HG03159 (cell line): Measurements from ENCODE around the gene EPHB2.
"Not testable (repeated sequence)": the region's sequence is repeated elsewhere in the genome, so short reads cannot be mapped to it uniquely, and the experiment has no call there.

Source experiments
- ATAC-seq: cut with Tn5 transposase; IDR thresholded peaks from one replicate; pipeline ENCODE4 v1.9.1; 2021; ENCODE audit warnings: mild to moderate bottlenecking, moderate library complexity; ENCODE audit not compliant: unreplicated experiment

EPHB2 gene

GRCh38 chr1:22831729-22832413 lies 121.2 kb downstream of the EPHB2 start:
- no peak for ATAC-seq

- ATAC-seq: no peak
Observed at GRCh38 chr1:22832414-22832786, 121.8 kb downstream of the EPHB2 start.

GRCh38 chr1:22833699-22834098 lies 123.1 kb downstream of the EPHB2 start:
- ATAC-seq: no peak

DNA sequence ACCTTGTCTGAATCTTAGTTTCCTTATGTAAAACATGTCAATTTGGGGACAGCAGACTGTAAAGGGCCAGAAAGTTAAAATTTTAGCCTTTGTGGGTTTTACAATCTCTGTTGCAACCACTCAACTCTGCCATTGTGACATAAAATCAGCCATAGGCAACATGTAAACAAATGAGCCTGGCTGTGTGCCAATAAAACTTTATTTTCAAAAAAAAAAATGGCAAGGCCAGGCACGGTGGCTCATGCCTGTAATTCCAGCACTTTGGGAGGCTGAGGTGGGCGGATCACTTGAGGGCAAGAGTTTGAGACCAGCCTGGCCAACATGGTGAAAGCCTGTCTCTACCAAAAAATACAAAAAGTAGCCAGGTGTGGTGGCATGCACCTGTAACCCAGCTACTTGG lies 123.8 kb downstream of the EPHB2 start:
- ATAC-seq: not testable (repeated sequence)

DNA sequence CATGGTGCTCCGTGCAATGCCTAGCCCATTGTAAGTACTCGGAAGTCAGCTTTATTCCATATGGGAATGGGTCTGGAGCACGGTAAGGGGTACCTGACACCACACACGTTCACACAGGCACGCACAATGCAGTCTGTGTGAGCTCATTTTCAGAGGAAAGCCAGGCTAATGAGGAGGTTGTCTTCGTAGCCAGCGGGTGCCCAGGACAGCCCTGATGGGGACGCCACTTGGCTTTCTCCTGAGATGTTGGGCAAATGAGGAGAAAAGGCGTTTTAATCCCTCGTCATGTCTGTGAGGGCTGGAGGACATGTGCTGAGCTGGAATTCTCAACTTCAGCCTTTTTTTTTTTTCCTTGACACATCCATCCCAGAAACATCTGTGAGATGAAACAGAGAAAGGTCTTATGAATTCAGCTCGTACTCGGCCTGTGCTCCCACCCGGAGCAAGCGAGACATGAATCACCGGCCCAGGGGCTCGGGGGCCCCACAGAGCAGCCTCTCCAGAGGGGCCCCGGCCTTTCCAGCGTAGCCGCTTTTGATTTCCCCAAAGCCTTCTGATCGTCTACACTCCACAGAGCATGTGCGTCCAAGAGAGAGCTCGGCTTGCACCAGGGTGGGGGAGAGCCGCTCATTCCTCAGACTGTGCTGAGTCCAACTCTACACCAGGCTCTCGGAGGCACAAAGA lies 125.1 kb downstream of the EPHB2 start:
- ATAC-seq: no peak

GRCh38 chr1:22836850-22837249 lies 126.2 kb downstream of the EPHB2 start:
- no peak for ATAC-seq

DNA sequence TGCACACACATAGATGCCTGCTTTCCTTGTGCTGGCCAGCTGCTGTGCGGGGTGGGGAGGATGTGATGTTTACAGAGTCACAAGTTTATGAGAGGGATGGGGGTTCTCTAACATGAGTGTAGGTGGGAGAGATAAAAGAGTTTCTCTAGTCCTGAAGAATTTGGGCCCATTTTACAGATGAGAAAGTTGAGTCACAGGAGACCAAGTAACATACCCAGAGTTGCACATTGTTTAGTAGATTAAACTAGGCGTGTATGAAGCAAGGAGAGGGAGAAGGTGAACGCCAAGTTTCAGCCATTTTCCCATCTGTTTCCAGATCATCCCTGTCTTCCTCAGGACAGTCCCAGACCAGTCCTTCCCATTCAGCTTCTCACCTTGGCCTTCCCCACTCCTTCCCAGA lies 126.7 kb downstream of the EPHB2 start:
- no peak for ATAC-seq

DNA sequence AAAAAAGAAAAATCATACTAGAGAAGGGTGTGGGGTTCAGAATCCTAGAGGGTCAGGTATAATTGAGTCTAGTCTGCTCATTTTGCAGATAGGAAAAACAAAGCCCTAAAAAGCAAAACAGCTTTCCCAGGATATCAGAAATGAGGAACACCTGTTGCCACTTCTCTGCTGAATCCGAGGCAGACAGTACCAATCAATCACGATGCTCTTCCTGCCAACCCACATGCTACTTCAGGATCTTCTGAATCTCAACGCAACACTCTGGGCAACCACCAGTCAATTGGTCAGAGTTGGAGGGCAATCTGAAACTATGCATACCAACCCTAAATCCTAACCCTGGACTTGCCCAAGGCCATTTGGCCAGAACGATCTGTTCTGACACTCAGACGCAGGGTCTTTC lies 128.3 kb downstream of the EPHB2 start:
- no peak for ATAC-seq

- ATAC-seq: no peak
Observed at GRCh38 chr1:22839806-22840205, 129.2 kb downstream of the EPHB2 start.

- ATAC-seq: no peak
Observed at GRCh38 chr1:22841142-22841541, 130.5 kb downstream of the EPHB2 start.

DNA sequence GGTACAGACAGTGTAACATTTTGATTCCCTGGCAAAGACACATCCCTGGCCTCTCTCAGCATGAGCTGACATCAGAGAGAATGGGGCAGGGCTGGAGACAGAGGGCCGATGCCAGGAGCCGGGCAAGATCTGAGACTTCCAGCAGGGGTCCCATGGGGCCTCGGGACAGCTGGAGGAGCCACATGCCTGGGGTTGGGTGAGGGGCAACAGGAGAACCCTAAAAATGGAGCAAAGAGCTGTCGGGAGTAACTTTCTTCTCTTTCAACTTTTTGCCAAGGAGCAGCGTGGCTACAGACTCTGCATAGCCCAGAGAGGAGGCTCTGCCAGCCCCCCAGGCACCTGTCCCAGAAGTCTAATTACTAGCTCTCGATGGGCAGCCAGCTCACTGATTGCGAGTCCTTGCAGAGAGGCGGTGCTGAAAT lies 131.2 kb downstream of the EPHB2 start:
- no peak for ATAC-seq

- ATAC-seq: not testable (repeated sequence)
Observed at GRCh38 chr1:22843441-22844183, 133.0 kb downstream of the EPHB2 start.

DNA sequence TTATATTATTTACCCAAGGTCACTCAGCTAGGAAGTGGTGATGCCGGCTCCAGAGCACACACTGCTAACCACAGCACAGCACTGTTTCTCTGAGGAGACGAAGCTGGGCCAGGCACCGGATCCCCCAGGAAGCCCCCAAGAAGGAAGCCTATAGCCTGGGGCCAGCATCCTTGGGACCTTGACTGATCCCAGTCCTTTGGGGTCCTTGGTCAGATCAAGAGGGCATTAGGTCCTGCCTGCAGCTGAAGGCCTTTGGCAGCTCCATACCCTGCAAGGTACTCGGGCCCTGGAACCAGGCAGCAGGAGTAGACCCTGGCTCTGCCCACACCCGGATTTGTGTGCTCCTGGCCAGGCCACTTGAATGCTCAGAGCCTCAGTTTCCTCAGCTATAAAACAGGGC lies 134.0 kb downstream of the EPHB2 start:
- ATAC-seq: no peak

DNA sequence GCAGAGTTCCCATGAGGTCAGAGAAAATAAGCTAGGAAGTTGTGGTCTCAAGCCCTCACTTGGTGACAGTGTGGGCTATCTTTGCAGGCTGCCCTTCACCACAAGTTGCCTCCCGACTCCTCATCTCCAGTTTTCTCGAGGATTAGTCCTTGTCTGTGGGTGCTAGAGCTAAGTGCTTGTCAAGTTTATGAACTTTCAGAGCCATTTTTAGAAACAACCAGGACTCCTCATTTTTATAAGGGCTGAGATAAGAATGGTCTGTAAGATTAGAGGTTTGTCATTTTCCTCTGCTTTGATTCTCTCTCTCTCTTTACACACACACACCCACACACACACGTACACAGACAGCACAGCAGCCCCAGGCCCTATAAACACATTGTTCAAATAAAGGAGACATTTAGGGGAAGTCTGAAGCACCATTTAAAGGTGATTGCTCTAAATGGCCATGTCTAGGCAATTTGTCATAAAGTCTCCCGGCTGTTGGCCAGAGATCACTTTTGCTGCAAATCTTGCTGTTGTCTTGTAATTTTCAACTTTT lies 134.8 kb downstream of the EPHB2 start:
- ATAC-seq: no peak

GRCh38 chr1:22846458-22846857 lies 135.8 kb downstream of the EPHB2 start:
- no peak for ATAC-seq

- ATAC-seq: no peak
Observed at GRCh38 chr1:22847249-22847648, 136.6 kb downstream of the EPHB2 start.

GRCh38 chr1:22847709-22848108 lies 137.1 kb downstream of the EPHB2 start:
- no peak for ATAC-seq

- no peak for ATAC-seq
Observed at GRCh38 chr1:22848405-22848804, 137.8 kb downstream of the EPHB2 start.

DNA sequence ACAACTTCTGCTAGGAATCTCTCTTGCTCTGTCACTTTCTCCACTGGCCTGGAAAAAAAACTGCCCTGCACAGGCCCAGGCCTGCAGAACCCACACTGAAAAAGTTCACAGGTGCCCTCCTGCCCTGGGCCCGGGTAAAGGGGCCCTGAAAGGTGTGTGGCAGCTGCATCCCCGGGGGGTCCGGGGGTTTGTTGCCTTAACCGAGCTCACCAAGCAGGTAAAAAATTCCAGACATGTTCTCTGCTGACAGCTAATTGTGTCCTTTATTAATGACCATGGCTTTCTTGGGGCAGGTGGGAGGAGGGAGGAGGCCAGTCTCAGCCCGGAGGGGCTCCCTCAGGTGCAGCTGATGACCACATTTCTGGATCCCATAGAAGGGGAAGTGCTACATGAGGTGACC lies 139.1 kb downstream of the EPHB2 start:
- no peak for ATAC-seq

GRCh38 chr1:22850281-22850680 lies 139.6 kb downstream of the EPHB2 start:
- ATAC-seq: no peak

DNA sequence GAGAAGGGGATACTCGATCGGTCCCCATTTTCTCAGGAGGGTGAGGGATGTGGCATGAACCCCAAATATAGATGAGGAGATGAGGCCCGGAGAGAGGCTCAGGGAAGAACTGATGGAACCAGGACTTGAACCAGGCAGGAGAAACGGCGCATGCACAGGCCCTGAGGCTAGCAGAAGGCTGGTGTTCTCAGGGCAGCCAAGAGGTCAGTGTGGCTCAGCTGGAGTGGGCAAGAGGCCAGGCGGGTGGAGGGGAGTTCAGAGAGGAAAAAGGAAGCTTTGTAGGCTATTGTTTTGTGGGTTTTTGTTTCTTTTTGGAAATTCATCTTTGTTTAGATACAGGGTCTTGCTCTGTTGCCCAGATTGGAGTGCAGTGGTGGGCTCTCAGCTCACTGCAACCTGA lies 140.0 kb downstream of the EPHB2 start:
- no peak for ATAC-seq

DNA sequence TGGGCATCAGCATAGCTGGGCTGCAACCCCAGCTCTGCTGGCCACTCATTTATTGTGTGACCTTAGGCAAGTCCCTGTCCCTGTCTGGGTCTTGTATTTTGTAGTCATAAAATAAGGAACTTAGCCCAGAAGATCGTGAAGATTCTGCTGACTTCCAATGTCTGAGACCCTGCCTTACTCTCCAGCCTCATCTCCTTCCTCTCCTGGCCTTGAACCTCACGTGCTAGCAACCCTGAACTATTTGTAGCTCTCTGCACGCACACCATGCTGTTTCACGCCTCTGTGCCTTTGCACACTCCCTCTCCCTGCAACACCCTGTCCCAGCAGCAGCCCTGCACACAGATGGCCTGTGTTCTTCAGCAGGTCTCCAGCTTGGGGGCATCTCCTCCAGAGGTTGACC lies 140.9 kb downstream of the EPHB2 start:
- ATAC-seq: no peak
